HG03280 (cell line): ENCODE results near the gene SEMA4D.
"Not testable (repeated sequence)": the region's sequence is repeated elsewhere in the genome, so short reads cannot be mapped to it uniquely, and the experiment has no call there.

Source experiments
- ATAC-seq: cut with Tn5 transposase; IDR thresholded peaks from one replicate; pipeline ENCODE4 v1.9.1; 2021; ENCODE audit warnings: mild to moderate bottlenecking, moderate library complexity; ENCODE audit not compliant: unreplicated experiment

The SEMA4D gene

DNA sequence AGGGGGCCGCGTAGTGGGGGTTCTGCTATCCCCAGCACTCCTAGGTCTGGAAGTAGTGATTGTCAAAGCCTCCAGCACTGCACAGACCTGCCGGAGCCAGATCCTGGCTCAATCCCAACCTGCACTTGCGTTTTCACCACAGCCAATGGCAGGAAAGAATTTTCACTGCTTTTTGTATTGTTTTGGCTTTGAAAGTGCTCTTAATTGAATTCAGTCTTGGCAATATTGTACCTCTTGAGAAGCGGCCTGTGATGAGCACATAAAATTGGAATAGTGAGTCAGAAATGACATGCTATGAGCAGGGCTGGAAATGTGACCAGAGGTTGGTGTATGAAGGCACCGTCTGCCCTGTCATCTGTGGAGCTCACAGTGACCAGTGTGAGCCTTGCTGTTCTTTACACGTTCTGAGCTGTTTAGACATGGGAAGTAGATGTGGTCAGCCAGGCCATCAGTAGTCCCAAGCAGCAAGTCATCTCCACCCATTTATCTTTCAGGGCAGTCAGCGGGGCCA lies 138.1 kb downstream of the SEMA4D start:
- no peak for ATAC-seq

DNA sequence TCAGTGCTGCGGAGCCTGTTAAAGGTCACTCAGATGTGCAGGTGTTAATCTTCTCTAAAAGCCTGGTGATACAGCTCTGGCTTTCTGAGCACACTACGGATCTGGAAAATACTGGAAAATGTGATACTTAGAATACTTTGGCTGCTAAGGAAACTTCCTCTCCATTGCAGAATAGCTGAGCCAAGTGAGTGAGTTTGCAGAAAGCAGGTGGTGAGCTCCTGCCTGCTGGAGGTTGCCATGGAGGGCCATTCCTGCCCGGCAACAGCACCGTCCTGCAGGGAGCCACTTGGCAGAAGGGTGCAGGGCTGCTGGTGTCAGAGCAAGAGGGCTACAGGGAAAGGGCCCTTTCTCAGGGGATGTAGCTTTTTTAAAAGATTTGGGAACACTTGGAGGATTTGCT lies 138.9 kb downstream of the SEMA4D start:
- ATAC-seq = no peak

DNA sequence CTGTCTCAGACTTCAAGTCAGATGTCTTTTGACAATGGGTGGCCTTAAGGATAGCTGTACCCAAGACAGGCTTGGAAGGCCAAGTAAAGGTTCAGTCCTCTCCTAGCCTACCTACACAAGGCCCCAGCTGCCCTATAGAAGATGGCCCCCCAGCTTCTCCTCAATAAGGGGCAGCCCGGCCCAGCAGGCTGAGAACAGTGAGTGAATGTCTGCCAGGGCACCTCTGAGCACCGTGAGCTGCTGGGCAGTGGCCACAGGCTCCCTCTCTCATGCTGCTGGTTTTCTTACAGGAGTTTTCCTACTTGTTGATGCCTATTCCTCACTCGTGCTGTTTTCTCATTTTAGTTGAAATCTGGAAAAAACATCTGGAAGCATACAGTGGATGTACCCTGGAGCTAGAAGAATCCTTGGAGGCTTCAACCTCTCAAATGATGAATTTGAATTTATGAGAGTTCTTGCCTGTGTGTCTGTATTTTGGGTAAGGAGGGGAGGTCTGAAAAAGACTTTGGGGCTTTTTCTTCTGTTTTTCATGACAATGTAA lies 139.5 kb downstream of the SEMA4D start:
- no peak for ATAC-seq

DNA sequence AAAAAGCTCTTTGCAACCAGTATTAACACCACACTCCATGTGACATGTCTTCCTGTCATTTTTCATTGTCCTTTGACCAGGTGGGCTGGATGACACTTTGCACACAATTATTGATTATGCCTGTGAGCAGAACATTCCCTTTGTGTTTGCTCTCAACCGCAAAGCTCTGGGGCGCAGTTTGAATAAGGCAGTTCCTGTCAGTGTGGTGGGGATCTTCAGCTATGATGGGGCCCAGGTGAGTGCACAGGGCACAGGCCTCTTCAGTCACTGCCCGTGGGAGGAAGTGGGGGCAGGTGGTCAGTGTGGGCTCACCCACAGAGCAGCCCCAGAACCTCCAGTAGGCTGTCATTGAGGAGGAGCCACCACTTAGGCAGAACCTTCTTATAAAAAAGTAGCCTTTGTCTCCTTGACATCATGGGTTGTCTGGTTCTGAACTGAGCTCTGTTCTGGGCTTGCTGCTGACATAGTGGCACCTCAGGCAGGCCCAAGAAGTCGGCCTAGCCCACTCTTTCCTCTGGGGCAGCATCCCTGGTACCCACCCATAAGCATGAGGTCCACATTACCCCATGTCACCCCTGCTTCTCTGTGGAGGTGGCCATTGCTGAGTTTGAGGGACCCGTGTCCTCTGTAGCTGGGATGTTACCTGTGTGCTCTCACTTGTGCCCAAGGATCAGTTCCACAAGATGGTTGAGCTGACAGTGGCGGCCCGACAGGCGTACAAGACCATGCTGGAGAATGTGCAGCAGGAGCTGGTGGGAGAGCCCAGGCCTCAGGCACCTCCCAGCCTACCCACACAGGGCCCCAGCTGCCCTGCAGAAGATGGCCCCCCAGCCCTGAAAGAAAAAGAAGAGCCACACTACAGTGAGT lies 140.3 kb downstream of the SEMA4D start:
- ATAC-seq = no peak

DNA sequence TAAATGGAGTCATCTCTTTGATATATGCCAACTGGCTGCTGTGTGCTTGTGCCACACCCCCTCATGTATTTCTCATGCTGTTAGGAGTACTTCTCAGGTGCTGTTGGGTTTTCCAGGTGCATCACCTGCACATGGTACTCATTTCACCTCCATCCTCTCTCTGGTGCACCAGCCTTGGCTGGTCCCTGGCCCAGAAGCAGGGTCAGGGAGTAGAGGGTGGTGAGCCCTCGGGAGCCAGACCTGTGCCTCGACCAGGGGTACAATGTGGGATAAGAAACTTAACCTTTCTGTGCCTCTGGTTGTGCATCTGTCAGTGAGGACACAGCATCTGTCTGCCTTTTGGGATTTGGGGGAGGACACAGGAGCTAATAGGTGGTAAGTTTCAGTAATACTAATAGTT lies 141.1 kb downstream of the SEMA4D start:
- ATAC-seq = no peak

DNA sequence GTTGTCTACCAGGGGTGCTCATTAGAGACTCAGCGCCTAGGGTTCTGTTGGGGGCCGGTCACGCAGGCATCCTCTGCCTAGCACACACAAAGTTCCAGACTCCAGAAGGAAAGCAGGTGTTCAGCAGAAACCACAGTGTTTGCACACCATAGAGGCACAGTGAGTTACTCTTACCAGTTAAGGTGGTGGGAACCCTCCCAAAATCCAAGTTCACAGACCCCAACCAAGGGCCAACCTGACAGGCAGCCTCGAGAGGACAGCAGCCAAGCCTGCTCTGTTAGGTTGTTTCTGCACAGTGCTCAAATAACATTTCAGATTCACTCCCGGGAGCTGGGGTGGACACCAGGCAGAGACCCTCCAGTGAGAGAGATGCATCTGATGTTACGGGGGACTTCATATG lies 143.4 kb downstream of the SEMA4D start:
- ATAC-seq = no peak

DNA sequence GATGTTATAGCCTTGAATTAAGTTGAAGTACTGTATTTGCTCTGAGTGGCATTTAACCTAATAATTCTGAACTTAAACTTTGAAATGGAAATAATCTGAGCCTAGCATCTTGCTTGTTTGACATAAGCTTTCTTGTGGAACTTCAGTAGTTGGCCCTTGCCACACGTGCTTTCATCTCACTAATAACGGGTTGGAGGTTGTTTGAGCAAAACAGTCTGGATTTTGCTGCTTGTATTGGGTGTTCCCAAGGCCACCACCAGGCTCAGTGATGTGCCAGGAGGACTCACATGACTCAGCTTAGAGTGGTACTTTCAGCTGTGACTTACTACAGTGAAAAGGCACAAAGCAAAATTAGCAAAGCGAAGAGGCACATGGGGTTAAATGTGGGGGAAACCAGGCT lies 143.9 kb downstream of the SEMA4D start:
- ATAC-seq = no peak

GRCh38 chr9:89352874-89353649 lies 144.9 kb downstream of the SEMA4D start:
- no peak for ATAC-seq

GRCh38 chr9:89352451-89352850 lies 145.5 kb downstream of the SEMA4D start:
- ATAC-seq = no peak

- ATAC-seq = no peak
Observed at GRCh38 chr9:89351584-89352300, 146.2 kb downstream of the SEMA4D start.

DNA sequence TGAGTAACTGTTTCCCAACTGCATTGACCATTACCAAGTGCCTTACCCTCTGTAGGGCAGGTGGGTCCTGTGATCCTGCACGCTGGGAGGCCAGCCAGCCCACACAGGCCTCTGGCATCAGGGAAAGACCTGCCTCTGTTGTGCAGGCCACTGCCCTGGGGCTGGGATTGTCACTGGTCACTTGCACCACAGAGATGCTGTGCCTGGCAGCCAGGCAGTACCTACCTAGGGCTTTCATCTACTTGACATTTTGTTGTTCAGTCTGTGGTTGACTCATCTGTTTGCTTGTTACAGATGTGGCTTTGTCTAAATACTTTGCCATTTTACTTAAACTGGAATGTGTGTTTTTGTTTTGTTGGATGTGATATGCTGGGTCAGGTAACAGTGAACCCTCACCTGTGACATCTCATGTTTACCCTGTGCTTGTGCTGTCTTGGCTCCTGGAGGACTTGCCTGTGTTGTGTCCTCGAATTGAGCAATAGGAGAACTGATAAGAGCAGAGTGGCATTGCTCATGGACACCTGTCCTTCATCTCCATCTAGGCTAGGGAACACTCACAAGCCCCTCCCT lies 146.8 kb downstream of the SEMA4D start:
- ATAC-seq = no peak

GRCh38 chr9:89349607-89350006 lies 148.3 kb downstream of the SEMA4D start:
- no peak for ATAC-seq

DNA sequence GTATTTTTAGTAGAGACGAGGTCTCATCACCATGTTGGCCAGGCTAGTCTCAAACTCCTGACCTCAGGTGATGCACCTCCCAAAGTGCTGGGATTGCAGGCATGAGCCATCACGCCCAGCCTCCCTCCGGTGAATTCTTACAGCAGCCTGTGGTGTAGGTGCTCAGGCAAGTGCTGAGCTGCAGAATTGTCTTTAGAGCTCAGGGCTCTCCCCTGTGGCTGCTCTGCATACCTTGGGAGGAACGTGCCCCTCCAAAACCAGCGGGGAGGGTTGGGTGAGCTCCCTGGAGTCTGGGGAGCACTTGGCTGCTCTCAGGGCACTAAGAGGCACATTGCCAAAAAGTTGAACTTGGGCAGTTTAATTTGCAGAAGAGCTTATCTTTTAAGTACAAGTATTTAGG lies 150.3 kb downstream of the SEMA4D start:
- ATAC-seq = no peak

- no peak for ATAC-seq
Observed at GRCh38 chr9:89346696-89347095, 151.2 kb downstream of the SEMA4D start.

DNA sequence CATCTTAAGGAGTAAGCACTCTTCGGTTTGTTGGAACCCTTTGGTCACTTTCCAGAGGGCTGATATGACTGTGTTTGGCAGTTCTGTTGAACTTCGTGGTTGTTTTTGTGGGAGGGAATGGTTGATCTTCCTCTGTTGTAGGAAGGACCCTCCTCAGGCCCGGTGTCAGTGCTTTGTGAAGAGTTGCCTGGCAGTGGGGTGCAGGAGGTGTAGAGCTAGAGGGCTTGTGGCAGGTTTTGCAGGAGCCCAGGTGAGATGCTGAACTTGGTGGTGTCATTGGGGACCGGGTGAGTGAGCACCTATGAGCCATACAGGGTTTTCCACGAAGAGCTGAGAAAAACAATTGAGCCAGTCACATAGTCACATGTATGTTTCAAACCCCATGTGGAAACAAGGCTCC lies 152.4 kb downstream of the SEMA4D start:
- ATAC-seq = no peak

DNA sequence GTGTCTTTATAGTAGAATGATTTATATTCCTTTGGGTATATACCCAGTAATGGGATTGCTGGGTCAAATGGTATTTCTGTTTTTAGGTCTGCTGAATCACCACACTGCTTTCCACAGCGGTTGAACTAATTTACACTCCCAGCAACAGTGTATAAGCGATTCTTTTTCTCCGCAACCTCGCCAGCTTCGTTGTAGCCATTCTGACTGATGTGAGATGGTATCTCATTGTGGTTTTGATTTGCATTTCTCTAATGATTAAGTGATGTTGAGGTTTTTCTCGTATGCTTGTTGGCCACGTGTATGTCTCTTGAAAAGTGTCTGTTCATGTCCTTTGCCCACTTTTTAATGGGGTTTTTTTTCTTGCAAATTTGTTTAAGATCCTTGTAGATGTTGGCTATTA lies 154.1 kb downstream of the SEMA4D start:
- not testable (repeated sequence) for ATAC-seq

GRCh38 chr9:89342948-89343347 lies 155.0 kb downstream of the SEMA4D start:
- no peak for ATAC-seq

GRCh38 chr9:89342213-89342612 lies 155.7 kb downstream of the SEMA4D start:
- ATAC-seq = no peak

GRCh38 chr9:89340332-89340731 lies 157.6 kb downstream of the SEMA4D start:
- ATAC-seq = peak; percentile 75

DNA sequence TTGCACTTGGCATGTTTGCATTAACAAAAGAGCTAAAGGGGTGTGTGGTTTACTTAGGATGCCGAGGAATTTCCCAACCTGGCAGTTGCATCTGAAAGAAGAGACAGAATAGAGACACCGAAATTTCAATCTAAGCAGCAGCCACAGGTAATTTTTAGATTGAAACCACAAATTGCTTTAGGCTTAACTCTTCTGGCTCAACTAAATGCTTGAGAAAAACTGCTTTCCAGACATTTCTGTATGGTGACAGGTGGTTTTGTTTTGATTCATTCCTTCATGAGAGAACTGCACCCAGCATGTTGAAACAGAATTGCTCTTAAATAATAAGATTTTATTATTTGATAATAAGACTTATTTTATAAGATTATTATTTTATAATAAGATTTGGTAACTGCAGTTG lies 158.1 kb downstream of the SEMA4D start:
- no peak for ATAC-seq

- no peak for ATAC-seq
Observed at GRCh38 chr9:89330513-89330912, 167.4 kb downstream of the SEMA4D start.
